SKM-1 (cell line): ENCODE data around the gene FAM83E.
"Not testable (repeated sequence)": the region's sequence is repeated elsewhere in the genome, so short reads cannot be mapped to it uniquely, and the experiment has no call there.

Experiments used
- DNase-seq: peaks from one replicate; lab custom pipeline; 2025; ENCODE audit not compliant: unreplicated experiment; lab: John Stamatoyannopoulos, UW

The FAM83E gene

GRCh38 chr19:48578891-48579290, 36.0 kb downstream of the FAM83E start:
- no peak for DNase-seq

DNA sequence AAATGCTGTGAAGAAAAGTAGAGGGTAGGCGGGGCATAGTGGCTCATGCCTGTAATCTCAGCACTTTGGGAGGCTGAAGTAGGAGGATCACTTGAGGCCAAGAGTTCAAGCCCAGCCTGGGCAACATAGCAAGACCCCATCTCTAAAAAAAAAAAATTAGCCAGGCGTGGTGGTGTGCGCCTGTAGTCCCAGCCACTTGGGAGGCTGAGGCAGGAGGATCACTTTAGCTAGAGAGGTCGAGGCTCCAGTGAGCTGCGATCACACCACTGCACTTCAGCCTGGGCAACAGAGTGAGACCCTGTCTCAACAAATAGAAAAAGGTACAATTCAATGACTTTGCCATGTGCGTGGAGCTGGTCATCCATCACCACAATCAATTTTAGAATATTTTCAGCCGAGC, 37.0 kb downstream of the FAM83E start:
- DNase-seq = not testable (repeated sequence)

GRCh38 chr19:48575931-48576622, 38.8 kb downstream of the FAM83E start:
- DNase-seq = no peak

GRCh38 chr19:48573163-48573505, 41.7 kb downstream of the FAM83E start:
- DNase-seq = no peak

DNA sequence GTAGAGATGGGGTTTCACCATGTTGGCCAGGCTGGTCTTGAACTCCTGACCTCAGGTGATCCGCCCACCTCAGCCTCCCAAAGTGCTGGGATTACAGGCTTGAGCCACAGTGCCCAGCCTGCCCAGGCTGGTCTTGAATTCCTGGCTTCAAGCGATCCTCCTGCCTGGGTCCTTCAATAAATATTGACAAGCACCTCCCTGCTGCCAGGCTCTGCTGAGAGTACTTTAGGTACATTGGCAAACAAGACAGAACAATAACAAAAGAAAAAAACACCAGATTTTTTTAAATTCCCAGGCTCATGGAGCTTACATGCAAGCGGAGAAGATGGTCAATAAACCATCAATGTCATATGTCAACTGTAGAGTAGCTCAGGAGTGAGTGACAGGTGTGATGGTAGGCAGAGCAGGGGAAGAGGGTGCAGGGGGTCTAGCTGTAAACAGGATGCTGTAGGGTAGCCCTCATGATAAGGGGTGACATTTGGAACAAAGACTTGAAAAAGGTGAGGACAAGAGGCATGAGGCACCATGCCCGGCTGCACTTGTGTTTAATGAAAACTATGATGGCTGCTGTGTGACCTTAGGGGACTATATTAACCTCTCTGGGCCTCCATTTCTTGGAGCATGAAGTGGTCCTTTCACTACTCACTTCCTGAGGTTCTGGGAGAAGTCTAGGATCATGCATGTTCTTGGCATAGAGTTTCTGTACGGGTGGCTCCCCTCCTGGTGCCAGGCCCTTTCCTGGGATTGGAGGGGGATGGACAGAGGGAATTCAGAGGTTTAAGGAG, 43.3 kb downstream of the FAM83E start:
- no peak for DNase-seq

- DNase-seq = no peak
Observed at GRCh38 chr19:48569814-48570213, 45.1 kb downstream of the FAM83E start.

DNA sequence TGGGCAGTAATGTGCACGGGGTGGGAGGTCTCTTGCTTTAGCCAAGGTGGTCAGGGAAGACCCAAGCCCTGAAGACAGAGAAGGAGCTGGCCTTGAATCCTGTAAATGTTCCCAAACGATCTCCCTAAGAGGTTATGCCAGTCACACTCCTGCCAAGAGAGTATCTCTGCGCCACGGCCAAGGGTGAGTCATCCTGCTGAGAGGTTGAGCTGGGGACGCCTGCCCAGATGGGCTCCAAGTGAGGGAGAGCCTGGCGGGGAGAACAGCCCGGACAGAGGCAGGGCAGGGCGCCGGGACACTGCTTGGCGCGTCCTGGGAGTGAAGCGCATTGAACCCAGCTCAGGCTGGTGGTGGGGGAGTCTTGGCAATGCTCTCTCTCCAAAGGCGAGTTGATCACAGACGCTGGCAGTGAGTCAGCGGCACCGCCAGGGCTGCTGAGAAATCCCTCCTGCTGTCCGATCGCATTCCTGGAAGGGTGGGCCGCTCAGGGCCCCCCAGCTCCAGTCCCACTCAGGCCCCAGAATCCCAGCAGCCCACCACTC, 46.5 kb downstream of the FAM83E start:
- DNase-seq = no peak

DNA sequence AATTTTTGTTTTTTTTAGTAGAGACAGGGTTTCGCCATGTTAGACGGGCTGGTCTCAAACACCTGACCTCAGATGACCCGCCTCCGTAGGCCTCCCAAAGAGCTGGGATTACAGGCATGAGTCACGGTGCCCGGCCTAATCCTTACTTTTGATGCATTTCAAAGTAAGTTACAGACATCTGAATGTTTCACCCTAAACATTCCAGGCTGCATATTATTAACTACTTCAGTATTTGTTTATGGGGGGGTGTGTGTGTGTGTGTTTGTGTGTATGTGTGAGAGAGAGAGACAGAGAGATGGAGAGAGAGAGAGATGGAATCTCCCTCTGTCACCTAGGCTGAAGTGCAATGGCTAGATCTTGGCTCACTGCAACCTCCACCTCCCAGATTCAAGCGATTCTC, 49.8 kb downstream of the FAM83E start:
- no peak for DNase-seq
